Measurements from ENCODE around the gene SLC15A4. TPM values are rescaled to one million over a fixed set of nuclear protein-coding genes. Genes with fewer than 3 reads are reported as not detected.

SLC15A4 gene
- total and polyA plus RNA-seq, 2 of the 13 experiments (the other 11 are each of a cell fraction or from before 2014, with no cell fraction given), result 17.3 to 22.7 TPM

DNA sequence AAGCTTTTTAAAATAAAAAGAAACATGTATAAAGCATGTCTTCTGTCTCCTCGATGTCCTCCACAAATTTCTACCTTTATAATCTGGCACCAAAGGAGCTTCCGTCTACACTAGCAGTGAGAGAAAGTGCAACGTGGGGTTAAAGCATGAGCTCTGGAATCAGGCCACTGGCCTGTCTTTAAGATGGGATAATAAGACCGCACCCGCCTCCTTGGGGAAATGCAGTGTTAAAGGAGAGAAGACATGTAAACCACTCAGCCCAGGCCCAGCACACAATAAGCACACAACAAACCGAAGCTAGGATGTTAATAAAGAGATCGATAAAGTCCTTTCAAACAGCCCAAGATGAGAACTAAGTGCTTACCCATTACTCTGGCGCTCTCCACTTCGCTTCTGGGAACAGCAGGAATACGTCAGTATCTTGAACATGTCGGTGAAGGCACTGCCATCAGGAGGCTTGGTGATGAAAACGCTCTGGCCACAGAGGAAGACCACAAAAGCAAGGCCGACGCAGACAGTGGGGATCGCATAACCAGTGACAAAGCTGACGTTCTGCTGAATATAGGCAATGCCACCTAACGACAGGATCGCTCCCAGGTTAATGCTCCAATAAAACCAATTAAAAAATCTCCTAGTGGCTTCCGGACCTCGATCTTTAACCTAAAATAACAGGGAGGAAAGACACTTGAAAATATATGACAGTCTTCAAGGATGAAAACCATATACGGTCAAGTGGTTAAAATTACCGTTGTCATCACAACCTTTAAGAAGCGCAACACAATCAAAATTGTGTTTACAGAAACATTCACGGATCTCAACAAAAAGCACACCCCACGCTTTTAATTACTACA is 9.1 kb downstream of the SLC15A4 start:
- H2AFZ ChIP-seq (ENCODE audit: low read length), result no peak overlapping the region
- peaks cover 15% of the 10 kb centered on the region; the same call in 1 of the 2 replicates for H4K20me1 ChIP-seq (ENCODE audit: insufficient read depth, low read length)
- WGBS (ENCODE audit: low lambda C conversion rate), result 97% methylated on average over 25 of the region's 25 CpGs
- no peak overlapping the region for H3K4me2 ChIP-seq (ENCODE audit: low read depth, low read length)
- peaks cover 14% of the 10 kb centered on the region; the same call in 1 of the 2 replicates for H3K4me1 ChIP-seq (ENCODE audit: insufficient read depth, low read length)
- H3K27ac ChIP-seq (ENCODE audit: extremely low read length, insufficient read depth, low read length), result no peak overlapping the region
- no peaks in the 10 kb centered on the region for H3K9me3 ChIP-seq (ENCODE audit: low read length)
- BruUV-seq (replicated peaks), result no TSS peak
- H3K27me3 ChIP-seq (ENCODE audit: control insufficient read depth in 1 of 2, insufficient read depth in 2 of 2, low read length in 2 of 2), result no peaks in the 10 kb centered on the region
- FAIRE-seq, result no peak
- ChIA-PET CTCF (ENCODE audit: low intra/inter-chr PET ratio, low total read pairs) (no interaction called here), POLR2A (no interaction called here)
- no peak overlapping the region for H3K9ac ChIP-seq (ENCODE audit: insufficient read depth, low read depth, low read length)
- H3K4me3 ChIP-seq (replicated peaks in 1 of 3; ENCODE audit: insufficient read depth in 1 of 3, low read depth in 2 of 3, low read length in 3 of 3), result no peak overlapping the region
- no peak for ATAC-seq
- DNase-seq (ENCODE audit: low spot score), result no peak
- H3K79me2 ChIP-seq (ENCODE audit: insufficient read depth, low read length), result peaks cover 64% of the 10 kb centered on the region
- in situ Hi-C loops (cut with HindIII; ENCODE audit: extremely low pct_ligation_motif_present, low pct_unique_long_range_greater_than_20kb), result no loop called here
- intact Hi-C loops (cut with micrococcal nuclease; ENCODE audit: unreplicated experiment), result no loop called here
- peaks cover 7 to 40% of the 10 kb centered on the region in 2 experiments; a peak in 4 of 5 replicates for H3K36me3 ChIP-seq (replicated peaks in 1 of 2; ENCODE audit: control insufficient read depth in 1 of 2, insufficient read depth in 2 of 2, low read length in 2 of 2)
- TF ChIP-seq ZZZ3 (CRISPR knock-in tag; IDR thresholded peaks at IDR 0.05; ENCODE audit: borderline replicate concordance) (no peak), FOSL1 (CRISPR knock-in tag; IDR thresholded peaks at IDR 0.05; ENCODE audit: borderline replicate concordance) (no peak), ATF4 (CRISPR knock-in tag; IDR thresholded peaks at IDR 0.05) (no peak), IRF1 (CRISPR knock-in tag; IDR thresholded peaks at IDR 0.05; ENCODE audit: low read depth) (no peak), SNAI1 (CRISPR knock-in tag; IDR thresholded peaks at IDR 0.05; ENCODE audit: borderline replicate concordance) (no peak), ELF3 (CRISPR knock-in tag; IDR thresholded peaks at IDR 0.05) (no peak), HNRNPL (IDR thresholded peaks at IDR 0.05; ENCODE audit: low read depth, low read length) (no peak), ZNF687 (CRISPR knock-in tag; IDR thresholded peaks at IDR 0.05) (no peak), ZMAT3 (CRISPR knock-in tag; conservative IDR thresholded peaks at IDR 0.05) (no peak), ATF6 (CRISPR knock-in tag; conservative IDR thresholded peaks at IDR 0.05) (no peak)
- TF ChIP-seq, protein P1, sequence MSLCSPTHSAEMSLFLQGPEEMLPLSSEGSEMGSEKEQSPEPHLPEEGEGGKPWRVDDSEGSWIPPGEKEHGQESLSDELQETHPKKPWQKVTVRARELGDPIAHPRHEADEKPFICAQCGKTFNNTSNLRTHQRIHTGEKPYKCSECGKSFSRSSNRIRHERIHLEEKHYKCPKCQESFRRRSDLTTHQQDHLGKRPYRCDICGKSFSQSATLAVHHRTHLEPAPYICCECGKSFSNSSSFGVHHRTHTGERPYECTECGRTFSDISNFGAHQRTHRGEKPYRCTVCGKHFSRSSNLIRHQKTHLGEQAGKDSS (CRISPR knock-in tag; IDR thresholded peaks at IDR 0.05; ENCODE audit: borderline replicate concordance, low read depth), result no peak
- TF ChIP-seq, protein P2, sequence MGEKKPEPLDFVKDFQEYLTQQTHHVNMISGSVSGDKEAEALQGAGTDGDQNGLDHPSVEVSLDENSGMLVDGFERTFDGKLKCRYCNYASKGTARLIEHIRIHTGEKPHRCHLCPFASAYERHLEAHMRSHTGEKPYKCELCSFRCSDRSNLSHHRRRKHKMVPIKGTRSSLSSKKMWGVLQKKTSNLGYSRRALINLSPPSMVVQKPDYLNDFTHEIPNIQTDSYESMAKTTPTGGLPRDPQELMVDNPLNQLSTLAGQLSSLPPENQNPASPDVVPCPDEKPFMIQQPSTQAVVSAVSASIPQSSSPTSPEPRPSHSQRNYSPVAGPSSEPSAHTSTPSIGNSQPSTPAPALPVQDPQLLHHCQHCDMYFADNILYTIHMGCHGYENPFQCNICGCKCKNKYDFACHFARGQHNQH (CRISPR knock-in tag; IDR thresholded peaks at IDR 0.05), result no peak
